ENCODE data around the gene PIP5K1A.
A peak's percentile ranks its signal among the peaks of the same experiment; 100 is the strongest.

GRCh38 chr1:151251656-151252470 lies 53.5 kb downstream of the PIP5K1A start:
- TF ChIP-seq EZH2 (IDR thresholded peaks at IDR 0.05; ENCODE audit: borderline replicate concordance, low read length) (no peak), CTCF (conservative IDR thresholded peaks at IDR 0.05 in 1 of 2, IDR thresholded peaks at IDR 0.05 in 1 of 2; ENCODE audit: extremely low read depth in 1 of 2, insufficient read depth in 1 of 2, low read depth in 1 of 2, low read length in 2 of 2) (peak; percentile 80 to 95)
